ENCODE results near the gene MDFI.

- no peak for TF ChIP-seq CTCF (IDR thresholded peaks at IDR 0.05)
- TF ChIP-seq POLR2A (IDR thresholded peaks at IDR 0.05), result no peak
Observed at GRCh38 chr6:41630069-41630468, 8.2 kb upstream of the MDFI start.

Measured in testis (tissue), 2 donors.